Activated naive CD4-positive, alpha-beta T cell treated with anti-CD3 and anti-CD28 coated beads for 36 hours (primary cell): ENCODE measurements around the gene FTO. TPM values are rescaled to one million over a fixed set of nuclear protein-coding genes. Genes with fewer than 3 reads are reported as not detected.

Experiments
- CTCF ChIA-PET: fragments of 350-600 bp; sonication (Branson Sonifier 250); formaldehyde crosslinking; loops from one replicate; lab custom pipeline; 2021; ENCODE audit warnings: antibody characterized with exemption; lab: Charles Lee
- DNase-seq: peaks from one replicate; pipeline ENCODE4 v3.0.0-alpha.2; 2020
- H3K27ac Mint-ChIP-seq: one replicate; pipeline ENCODE4 v1.8.0; 2021; ENCODE audit warnings: mild to moderate bottlenecking, mixed read lengths
- H3K27me3 Mint-ChIP-seq: one replicate; pipeline ENCODE4 v1.8.0; 2021; ENCODE audit warnings: low read depth, mixed read lengths
- H3K36me3 Mint-ChIP-seq: one replicate; pipeline ENCODE4 v1.8.0; 2021; ENCODE audit warnings: low read depth, mixed read lengths
- H3K4me1 Mint-ChIP-seq: one replicate; pipeline ENCODE4 v1.8.0; 2021; ENCODE audit warnings: low read depth, mixed read lengths
- H3K4me3 Mint-ChIP-seq: one replicate; pipeline ENCODE4 v1.8.0; 2021; ENCODE audit warnings: mild to moderate bottlenecking, moderate library complexity, mixed read lengths
- H3K9me3 Mint-ChIP-seq: one replicate; pipeline ENCODE4 v1.8.0; 2021; ENCODE audit warnings: mixed read lengths
- intact Hi-C: fragments of 100-400 bp; cut with micrococcal nuclease; formaldehyde crosslinking; loops from one replicate; pipeline ENCODE4 v1.15.1; 2023
- total RNA-seq, 2 experiments: library from RNA; stranded (reverse); gene quantifications; one replicate each; pipeline ENCODE4 v1.2.3, GENCODE V29; 2021

FTO gene
- total RNA-seq, 2 experiments from 2014 or later = 60.2 to 63.9 TPM

DNA sequence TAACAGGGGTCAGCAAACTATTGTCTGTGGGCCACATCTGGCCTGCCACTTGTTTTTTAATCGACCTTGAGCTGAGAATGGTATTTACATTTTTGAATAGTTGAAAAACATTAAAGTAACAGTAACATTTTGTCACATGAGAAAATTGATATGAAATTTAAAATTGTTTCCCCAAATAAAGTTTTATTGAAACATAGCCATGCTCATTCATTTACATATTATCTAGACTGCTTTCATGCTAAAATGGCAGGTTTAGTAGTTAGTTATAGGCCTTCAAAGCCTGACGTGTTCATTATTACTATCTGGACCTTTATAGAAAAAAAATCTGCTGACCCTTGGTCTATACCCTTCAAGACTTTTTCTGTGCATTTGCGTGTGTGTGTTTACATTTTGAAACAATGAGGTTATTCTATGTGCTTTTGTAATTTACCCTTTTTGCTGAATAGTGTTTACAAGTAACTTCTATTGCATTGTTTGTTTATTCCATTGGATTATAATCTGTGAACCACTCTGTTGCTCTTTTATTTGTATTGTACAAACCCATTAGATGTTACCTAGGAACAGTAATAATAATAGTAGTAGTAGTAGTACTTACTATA, 37.1 kb downstream of the FTO start:
- Mint-ChIP-seq H3K4me1 (peaks cover 38% of the 10 kb centered on the region), H3K27ac (no peak overlapping the region), H3K27me3 (no peaks in the 10 kb centered on the region), H3K9me3 (no peaks in the 10 kb centered on the region), H3K4me3 (no peak overlapping the region), H3K36me3 (no peaks in the 10 kb centered on the region)
- CTCF ChIA-PET = interaction anchor here (0.6 to 1.1 kb wide), 3 partner anchors 18 to 613 kb away, joined by 3 to 4 read pairs (median 3); no protein-coding TSS in a partner anchor
- DNase-seq = no peak
- intact Hi-C loops = no loop called here

DNA sequence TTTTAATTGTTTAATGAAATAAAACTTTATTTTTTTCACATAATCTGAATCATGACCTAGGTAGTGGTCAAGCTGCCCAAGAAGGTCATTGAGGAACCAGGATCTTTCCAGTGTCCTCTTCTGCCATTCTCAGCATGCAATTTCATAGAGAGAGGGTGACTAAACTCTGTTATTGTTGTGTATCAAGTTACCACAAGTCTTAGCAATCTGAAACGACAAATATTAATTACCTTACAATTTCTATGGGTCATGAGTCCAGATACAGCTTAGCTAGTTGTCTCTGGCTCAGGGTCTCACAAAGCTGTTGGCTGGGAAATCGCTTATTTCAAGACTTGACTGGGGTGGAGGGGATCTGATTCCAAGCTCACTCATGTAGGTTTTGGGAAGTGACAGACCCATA, 37.6 kb downstream of the FTO start:
- no peaks in the 10 kb centered on the region for H3K9me3 Mint-ChIP-seq
- no peak overlapping the region for H3K27ac Mint-ChIP-seq
- intact Hi-C loops = no loop called here
- H3K27me3 Mint-ChIP-seq = no peaks in the 10 kb centered on the region
- H3K4me1 Mint-ChIP-seq = peaks cover 39% of the 10 kb centered on the region
- no peak overlapping the region for H3K4me3 Mint-ChIP-seq
- H3K36me3 Mint-ChIP-seq = no peaks in the 10 kb centered on the region
- CTCF ChIA-PET = interaction anchor here (1.1 kb wide), 1 partner anchor 192 kb away, joined by 4 read pairs; no protein-coding TSS in a partner anchor
- no peak for DNase-seq

DNA sequence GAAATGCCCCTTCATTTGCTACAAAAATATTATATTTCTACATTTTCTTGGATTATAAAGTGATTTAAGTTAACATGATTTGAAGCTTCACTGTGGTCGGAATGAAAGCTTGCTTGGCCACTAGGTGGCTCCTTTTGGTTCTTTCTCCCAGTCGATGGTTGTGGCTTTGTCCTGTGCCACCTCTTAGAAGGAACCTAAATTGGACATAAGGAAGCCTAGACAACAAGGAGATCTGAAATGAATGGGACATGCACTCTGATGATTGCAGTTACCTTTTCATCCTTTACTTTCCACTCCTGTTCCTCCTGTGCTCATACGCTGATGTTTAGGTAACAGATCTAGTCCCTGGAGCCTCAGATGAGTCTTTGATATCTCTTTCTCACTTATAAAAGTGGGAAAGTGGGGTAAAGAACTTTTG, 39.2 kb downstream of the FTO start:
- H3K4me1 Mint-ChIP-seq = peaks cover 36% of the 10 kb centered on the region
- intact Hi-C loops = no loop called here
- no peak overlapping the region for H3K27ac Mint-ChIP-seq
- H3K36me3 Mint-ChIP-seq = peaks cover 1% of the 10 kb centered on the region
- no peak overlapping the region for H3K4me3 Mint-ChIP-seq
- no peaks in the 10 kb centered on the region for H3K27me3 Mint-ChIP-seq
- CTCF ChIA-PET = interaction anchor here (1.1 to 3.7 kb wide), 12 partner anchors 8 to 194 kb away, joined by 3 to 14 read pairs (median 4); partner anchors contain the start of genes FTO and RPGRIP1L
- DNase-seq = peak; percentile 44
- peaks cover 6% of the 10 kb centered on the region for H3K9me3 Mint-ChIP-seq

DNA sequence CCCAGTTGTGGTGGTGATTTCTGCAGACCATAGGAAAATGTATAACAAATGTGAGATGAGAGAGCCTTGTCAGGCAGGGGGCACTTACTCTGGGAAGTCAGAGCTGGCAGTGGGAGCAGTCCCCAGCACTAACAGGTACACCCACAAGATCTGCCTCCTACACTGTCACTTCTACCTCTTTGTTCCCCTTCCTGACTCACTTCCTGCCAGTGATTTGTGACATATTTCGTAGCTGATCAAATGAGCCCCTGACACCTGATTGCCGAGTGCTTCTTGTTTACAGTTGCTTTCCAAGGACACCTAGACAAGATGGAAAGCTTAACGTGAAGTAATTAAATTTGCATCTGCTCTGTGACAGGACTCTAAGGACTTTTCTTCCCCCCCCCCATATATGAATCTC, 40.5 kb downstream of the FTO start:
- intact Hi-C loops = loop anchor here (1.0 kb wide), 5 partner anchors 40 to 209 kb away; partner anchors contain the start of gene FTO
- Mint-ChIP-seq H3K4me3 (peak overlapping the region; percentile 1), H3K4me1 (peaks cover 36% of the 10 kb centered on the region), H3K27me3 (no peaks in the 10 kb centered on the region), H3K9me3 (peaks cover 6% of the 10 kb centered on the region), H3K36me3 (peaks cover 1% of the 10 kb centered on the region), H3K27ac (peak overlapping the region; percentile 43)
- DNase-seq = peak; percentile 60
- CTCF ChIA-PET = interaction anchor here (0.9 to 3.7 kb wide), 9 partner anchors 9 to 81 kb away, joined by 3 to 14 read pairs (median 4); no protein-coding TSS in a partner anchor

DNA sequence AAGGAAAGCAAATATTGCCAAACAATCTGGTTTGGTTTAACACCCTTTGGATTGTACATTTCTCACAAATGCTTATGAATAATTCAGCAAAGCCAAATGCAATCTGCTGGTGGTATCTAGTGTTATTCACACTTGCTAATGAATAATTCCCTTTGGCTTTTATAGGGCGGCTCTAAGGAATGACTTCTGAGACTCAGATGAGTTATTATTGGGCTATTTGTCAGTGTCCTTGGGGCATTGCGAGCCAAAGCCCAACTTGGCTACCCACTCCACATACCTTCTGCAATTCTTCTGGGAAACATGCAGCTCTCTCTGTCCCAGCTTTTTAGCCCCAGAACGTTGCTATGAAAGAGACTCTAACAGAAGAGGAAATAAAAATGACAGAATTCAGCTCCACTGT, 41.1 kb downstream of the FTO start:
- no peak for DNase-seq
- Mint-ChIP-seq H3K27me3 (no peaks in the 10 kb centered on the region), H3K4me3 (no peak overlapping the region), H3K27ac (no peak overlapping the region), H3K36me3 (peaks cover 1% of the 10 kb centered on the region), H3K4me1 (peaks cover 32% of the 10 kb centered on the region), H3K9me3 (peaks cover 6% of the 10 kb centered on the region)
- intact Hi-C loops = no loop called here
- CTCF ChIA-PET = interaction anchor here (0.9 to 3.7 kb wide), 7 partner anchors 9 to 77 kb away, joined by 3 to 14 read pairs (median 4); no protein-coding TSS in a partner anchor

DNA sequence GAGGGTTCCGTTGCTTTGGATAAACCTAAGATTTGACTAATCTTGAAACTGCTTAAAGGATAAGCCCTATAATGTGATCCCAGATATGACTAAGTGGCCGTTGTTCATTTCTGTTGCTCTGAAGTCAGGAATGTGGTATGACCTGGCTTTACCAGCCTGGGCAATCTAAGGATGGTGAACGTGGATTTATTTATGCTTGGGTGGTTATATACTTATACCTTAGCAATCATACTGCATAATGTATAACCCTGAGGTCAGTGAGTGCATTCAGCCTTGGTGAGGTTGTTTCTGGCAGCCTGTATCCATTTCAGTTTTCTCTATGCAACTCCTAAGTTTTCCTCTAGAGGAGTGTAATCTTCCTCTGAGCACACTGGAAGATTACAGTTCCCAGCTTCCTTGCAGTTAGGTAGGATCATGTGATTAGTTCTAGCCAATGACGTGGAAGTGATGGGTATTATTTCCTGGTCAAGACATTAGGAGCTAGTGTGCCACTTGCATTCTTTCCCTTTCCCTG, 41.9 kb downstream of the FTO start:
- H3K36me3 Mint-ChIP-seq = peaks cover 1% of the 10 kb centered on the region
- intact Hi-C loops = no loop called here
- CTCF ChIA-PET = interaction anchor here (0.6 to 3.7 kb wide), 3 partner anchors 8 to 320 kb away, joined by 3 to 14 read pairs (median 12); no protein-coding TSS in a partner anchor
- no peak overlapping the region for H3K4me3 Mint-ChIP-seq
- peaks cover 28% of the 10 kb centered on the region for H3K4me1 Mint-ChIP-seq
- no peak for DNase-seq
- no peak overlapping the region for H3K27ac Mint-ChIP-seq
- peaks cover 6% of the 10 kb centered on the region for H3K9me3 Mint-ChIP-seq
- H3K27me3 Mint-ChIP-seq = no peaks in the 10 kb centered on the region

DNA sequence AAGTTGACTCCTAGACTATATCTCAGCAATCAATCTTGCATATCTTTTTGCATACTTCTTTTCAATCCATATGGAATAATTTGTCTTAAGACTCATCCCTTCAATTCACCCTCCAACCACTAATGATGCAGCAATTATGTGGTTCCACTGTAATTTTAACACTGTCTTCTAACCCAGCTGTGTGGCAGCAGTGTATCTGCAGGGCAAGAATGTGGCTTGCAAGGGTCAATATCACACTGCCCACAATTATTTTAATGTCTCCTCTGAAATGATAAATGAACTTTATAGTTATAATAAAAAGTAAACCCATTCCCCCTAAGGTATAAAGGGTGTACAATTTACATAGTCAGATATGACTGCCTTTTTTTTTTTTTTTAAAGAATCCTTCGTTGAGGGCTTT, 48.6 kb downstream of the FTO start:
- peaks cover 7% of the 10 kb centered on the region for H3K4me1 Mint-ChIP-seq
- intact Hi-C loops = no loop called here
- H3K4me3 Mint-ChIP-seq = no peak overlapping the region
- H3K27ac Mint-ChIP-seq = no peak overlapping the region
- no peak for DNase-seq
- peaks cover 5% of the 10 kb centered on the region for H3K9me3 Mint-ChIP-seq
- CTCF ChIA-PET = interaction anchor here (0.6 to 2.4 kb wide), 2 partner anchors 8 to 437 kb away, joined by 3 to 12 read pairs; no protein-coding TSS in a partner anchor
- no peaks in the 10 kb centered on the region for H3K27me3 Mint-ChIP-seq
- H3K36me3 Mint-ChIP-seq = peaks cover 2% of the 10 kb centered on the region

DNA sequence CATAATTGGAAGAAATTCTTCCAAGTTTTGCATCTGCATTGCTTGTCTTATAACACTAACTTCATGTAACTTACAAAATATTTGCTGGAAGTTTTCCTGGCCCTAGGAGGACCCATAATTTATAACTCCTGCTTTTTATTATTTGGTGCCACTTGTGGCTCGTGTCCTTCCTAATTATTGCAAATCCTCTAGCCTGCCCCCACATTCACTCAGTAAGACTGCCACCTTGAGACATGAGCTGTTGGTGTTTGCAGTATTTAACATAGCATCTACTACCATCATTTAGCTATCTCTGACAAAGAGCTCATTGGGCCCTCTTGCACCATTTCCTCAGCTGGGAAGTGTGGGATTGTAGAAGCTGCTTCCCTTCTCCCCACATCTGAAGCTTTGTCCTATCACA, 49.5 kb downstream of the FTO start:
- Mint-ChIP-seq H3K4me3 (no peak overlapping the region), H3K27ac (no peak overlapping the region), H3K36me3 (peaks cover 2% of the 10 kb centered on the region), H3K4me1 (peaks cover 10% of the 10 kb centered on the region), H3K9me3 (no peaks in the 10 kb centered on the region), H3K27me3 (no peaks in the 10 kb centered on the region)
- DNase-seq = no peak
- intact Hi-C loops = no loop called here
- CTCF ChIA-PET = interaction anchor here (0.6 to 2.4 kb wide), 4 partner anchors 9 to 438 kb away, joined by 3 to 12 read pairs (median 3); no protein-coding TSS in a partner anchor

DNA sequence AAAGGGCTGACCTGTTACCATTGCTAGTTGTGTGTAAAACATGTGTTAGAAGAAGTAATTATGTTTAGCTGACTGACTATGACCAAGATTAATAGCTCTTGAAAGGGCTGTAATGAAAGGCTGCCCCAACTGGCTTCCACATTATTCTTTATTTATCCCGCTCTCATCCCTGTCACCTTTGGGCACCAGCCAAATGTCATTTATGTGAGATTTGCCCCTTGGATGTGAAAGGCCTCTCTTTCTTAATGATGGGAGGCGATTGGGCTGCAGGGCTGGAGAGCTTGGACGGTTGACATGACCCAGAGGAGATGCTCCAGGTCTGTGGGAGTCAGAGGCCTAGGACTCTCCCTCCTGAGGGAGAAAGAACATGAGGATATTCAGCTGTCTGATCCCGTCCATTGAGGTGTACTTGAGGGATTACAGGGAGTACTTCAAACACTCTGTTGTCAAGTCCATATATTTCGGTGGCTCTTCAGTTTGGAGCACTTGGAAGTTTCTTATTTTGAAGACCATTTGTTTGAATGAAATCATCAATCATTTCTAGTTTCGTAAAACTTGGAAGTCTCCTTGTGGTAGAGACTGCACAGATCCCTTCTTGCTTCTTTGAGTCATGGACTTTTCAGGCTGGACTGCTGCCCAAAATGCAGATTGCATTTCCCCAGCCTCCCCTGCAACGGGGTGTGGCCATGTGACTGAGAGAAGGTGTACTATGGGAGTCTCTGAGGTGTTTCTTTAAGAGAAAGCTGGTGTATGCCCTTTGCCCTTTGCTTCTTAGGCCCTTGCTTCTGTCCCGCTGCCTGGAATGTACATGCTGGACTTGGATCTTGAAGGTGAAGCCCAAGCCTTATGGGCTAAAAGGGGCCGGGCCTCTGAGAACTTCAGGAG, 51.3 kb downstream of the FTO start:
- no peak for DNase-seq
- no peaks in the 10 kb centered on the region for H3K9me3 Mint-ChIP-seq
- intact Hi-C loops = no loop called here
- H3K36me3 Mint-ChIP-seq = peaks cover 3% of the 10 kb centered on the region
- H3K4me1 Mint-ChIP-seq = peaks cover 10% of the 10 kb centered on the region
- H3K4me3 Mint-ChIP-seq = no peak overlapping the region
- CTCF ChIA-PET = interaction anchor here (0.8 to 2.4 kb wide), 2 partner anchors 10 to 11 kb away, joined by 3 to 12 read pairs; no protein-coding TSS in a partner anchor
- no peaks in the 10 kb centered on the region for H3K27me3 Mint-ChIP-seq
- H3K27ac Mint-ChIP-seq = no peak overlapping the region

DNA sequence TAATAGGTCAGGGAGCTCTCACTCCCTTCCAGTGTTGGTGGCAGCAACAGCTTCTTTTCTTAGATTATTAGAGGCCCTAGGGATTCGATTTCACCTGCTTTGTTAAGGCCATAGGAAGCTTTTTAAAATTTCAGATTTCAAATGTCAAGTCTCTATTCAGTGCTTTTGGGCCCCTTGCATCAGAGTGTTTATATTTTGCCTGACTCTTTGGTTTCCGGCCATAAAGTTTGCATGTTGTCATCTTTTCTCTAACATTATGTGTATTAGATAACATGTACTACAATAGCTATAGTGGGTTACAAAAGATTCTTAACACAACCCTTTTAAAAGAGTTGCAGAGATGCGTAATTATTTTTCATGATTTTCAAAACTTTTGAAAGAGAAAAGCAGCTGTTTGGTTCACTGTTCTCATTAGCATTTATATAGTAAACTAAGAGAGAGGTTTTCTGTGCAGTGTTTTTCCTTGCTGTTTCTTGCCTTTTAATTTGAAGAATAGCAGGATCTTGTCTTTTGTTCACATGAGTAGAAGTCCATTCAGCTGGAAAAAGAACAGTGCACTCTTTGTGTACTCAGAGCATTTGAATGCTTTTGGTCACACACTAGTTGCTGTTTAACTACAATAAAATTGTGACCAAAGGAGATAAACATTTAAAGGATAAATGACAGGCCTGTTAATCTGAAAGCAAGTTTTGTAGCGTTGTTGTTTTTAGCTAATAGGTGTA, 52.5 kb downstream of the FTO start:
- H3K4me1 Mint-ChIP-seq = peaks cover 12% of the 10 kb centered on the region
- no peak overlapping the region for H3K27ac Mint-ChIP-seq
- H3K9me3 Mint-ChIP-seq = no peaks in the 10 kb centered on the region
- intact Hi-C loops = no loop called here
- no peak for DNase-seq
- CTCF ChIA-PET = interaction anchor here (0.6 to 0.8 kb wide), 2 partner anchors 12 to 268 kb away, joined by 3 read pairs; no protein-coding TSS in a partner anchor
- H3K27me3 Mint-ChIP-seq = no peaks in the 10 kb centered on the region
- no peak overlapping the region for H3K4me3 Mint-ChIP-seq
- H3K36me3 Mint-ChIP-seq = peaks cover 3% of the 10 kb centered on the region

DNA sequence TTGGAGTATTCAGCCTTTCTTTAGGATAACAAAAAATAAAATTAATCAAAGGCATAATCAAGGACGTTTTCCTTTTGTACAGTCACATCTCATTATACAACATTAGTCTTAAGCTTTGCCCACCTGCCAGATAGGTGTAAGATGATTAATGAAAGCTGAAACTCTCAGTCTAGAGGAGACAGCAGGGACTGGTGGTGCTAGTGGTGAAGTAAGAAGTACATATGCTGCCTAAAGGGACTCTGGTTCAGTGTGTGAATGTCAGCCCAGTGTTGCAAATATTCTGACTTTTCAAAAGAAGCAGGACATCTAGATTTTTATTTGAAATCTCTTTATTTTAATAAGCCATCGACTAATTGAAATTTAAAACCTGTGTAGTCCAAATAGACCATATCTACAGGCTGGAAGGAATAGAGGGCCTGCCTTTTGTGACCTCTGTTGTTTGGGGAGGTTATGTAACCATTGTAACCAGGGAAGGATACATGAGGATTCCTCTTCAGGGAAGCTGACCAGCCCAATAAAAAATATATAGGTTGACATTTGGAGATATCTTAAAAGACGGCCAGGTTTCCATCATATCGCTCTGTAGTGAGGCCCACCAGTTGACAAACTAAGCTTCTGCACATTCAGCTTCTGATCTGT, 54.1 kb downstream of the FTO start:
- CTCF ChIA-PET = no interaction called here
- intact Hi-C loops = no loop called here
- peaks cover 15% of the 10 kb centered on the region for H3K4me1 Mint-ChIP-seq

More for the DNA sequence above, 54.1 kb downstream of the FTO start:
- Mint-ChIP-seq H3K4me3 (no peak overlapping the region), H3K27ac (no peak overlapping the region), H3K27me3 (no peaks in the 10 kb centered on the region), H3K36me3 (peaks cover 1% of the 10 kb centered on the region), H3K9me3 (no peaks in the 10 kb centered on the region)
- DNase-seq = no peak
